Activated naive CD4-positive, alpha-beta T cell treated with anti-CD3 and anti-CD28 coated beads for 36 hours (primary cell): ENCODE measurements around the gene TMA7B. TPM values are rescaled to one million over a fixed set of nuclear protein-coding genes. Genes with fewer than 3 reads are reported as not detected.
A peak's percentile ranks its signal among the peaks of the same experiment; 100 is the strongest.

ENCODE experiments used
- CTCF ChIA-PET: fragments of 350-600 bp; sonication (Branson Sonifier 250); formaldehyde crosslinking; loops from one replicate; lab custom pipeline; 2021; ENCODE audit warnings: antibody characterized with exemption; lab: Charles Lee
- DNase-seq: peaks from one replicate; pipeline ENCODE4 v3.0.0-alpha.2; 2020
- H3K27ac Mint-ChIP-seq: one replicate; pipeline ENCODE4 v1.8.0; 2021; ENCODE audit warnings: mild to moderate bottlenecking, mixed read lengths
- H3K27me3 Mint-ChIP-seq: one replicate; pipeline ENCODE4 v1.8.0; 2021; ENCODE audit warnings: low read depth, mixed read lengths
- H3K36me3 Mint-ChIP-seq: one replicate; pipeline ENCODE4 v1.8.0; 2021; ENCODE audit warnings: low read depth, mixed read lengths
- H3K4me1 Mint-ChIP-seq: one replicate; pipeline ENCODE4 v1.8.0; 2021; ENCODE audit warnings: low read depth, mixed read lengths
- H3K4me3 Mint-ChIP-seq: one replicate; pipeline ENCODE4 v1.8.0; 2021; ENCODE audit warnings: mild to moderate bottlenecking, moderate library complexity, mixed read lengths
- H3K9me3 Mint-ChIP-seq: one replicate; pipeline ENCODE4 v1.8.0; 2021; ENCODE audit warnings: mixed read lengths
- intact Hi-C: fragments of 100-400 bp; cut with micrococcal nuclease; formaldehyde crosslinking; loops from one replicate; pipeline ENCODE4 v1.15.1; 2023
- total RNA-seq, 2 experiments: library from RNA; stranded (reverse); gene quantifications; one replicate each; pipeline ENCODE4 v1.2.3, GENCODE V29; 2021

TMA7B gene
- total RNA-seq, 2 experiments from 2014 or later = 1.1 to 1.5 TPM

GRCh38 chr22:39923696-39924095 lies 36.5 kb upstream of the TMA7B start:
- no peaks in the 10 kb centered on the region for H3K27me3 Mint-ChIP-seq
- H3K36me3 Mint-ChIP-seq = peaks cover 2% of the 10 kb centered on the region
- CTCF ChIA-PET = interaction anchor here (0.7 to 2.2 kb wide), 6 partner anchors 9 to 101 kb away, joined by 3 to 9 read pairs (median 4); no protein-coding TSS in a partner anchor
- H3K9me3 Mint-ChIP-seq = no peaks in the 10 kb centered on the region
- no peak overlapping the region for H3K4me3 Mint-ChIP-seq
- intact Hi-C loops = no loop called here
- peaks cover 64% of the 10 kb centered on the region for H3K4me1 Mint-ChIP-seq
- H3K27ac Mint-ChIP-seq = no peak overlapping the region
- peak; percentile 6 for DNase-seq

GRCh38 chr22:39924286-39924685 lies 35.9 kb upstream of the TMA7B start:
- DNase-seq = peak; percentile 4
- no peak overlapping the region for H3K27ac Mint-ChIP-seq
- H3K4me3 Mint-ChIP-seq = no peak overlapping the region
- CTCF ChIA-PET = interaction anchor here (0.8 to 3.2 kb wide), 4 partner anchors 9 to 101 kb away, joined by 3 to 17 read pairs (median 8); no protein-coding TSS in a partner anchor
- no peaks in the 10 kb centered on the region for H3K27me3 Mint-ChIP-seq
- intact Hi-C loops = no loop called here
- H3K9me3 Mint-ChIP-seq = no peaks in the 10 kb centered on the region
- peaks cover 2% of the 10 kb centered on the region for H3K36me3 Mint-ChIP-seq
- peaks cover 62% of the 10 kb centered on the region for H3K4me1 Mint-ChIP-seq

- Mint-ChIP-seq H3K27ac (no peak overlapping the region), H3K27me3 (no peaks in the 10 kb centered on the region), H3K4me1 (peaks cover 52% of the 10 kb centered on the region), H3K4me3 (no peak overlapping the region), H3K9me3 (no peaks in the 10 kb centered on the region), H3K36me3 (peaks cover 2% of the 10 kb centered on the region)
- CTCF ChIA-PET = interaction anchor here (0.6 to 4.4 kb wide), 14 partner anchors 8 to 391 kb away, joined by 3 to 35 read pairs (median 4); no protein-coding TSS in a partner anchor
- DNase-seq = peak; percentile 43
- intact Hi-C loops = loop anchor here (5.0 kb wide), 1 partner anchor 422 kb away; the partner anchor contains the start of gene ADSL
Measured at GRCh38 chr22:39925273-39925672, 34.9 kb upstream of the TMA7B start.

GRCh38 chr22:39925909-39926679 lies 34.1 kb upstream of the TMA7B start:
- H3K27me3 Mint-ChIP-seq = no peaks in the 10 kb centered on the region
- intact Hi-C loops = loop anchor here (2.0 to 5.0 kb wide), 2 partner anchors 15 to 421 kb away; partner anchors contain the start of gene ADSL
- H3K4me3 Mint-ChIP-seq = no peak overlapping the region
- no peaks in the 10 kb centered on the region for H3K9me3 Mint-ChIP-seq
- peaks cover 2% of the 10 kb centered on the region for H3K36me3 Mint-ChIP-seq
- no peak overlapping the region for H3K27ac Mint-ChIP-seq
- DNase-seq = peak; percentile 40
- CTCF ChIA-PET = interaction anchor here (0.6 to 4.4 kb wide), 13 partner anchors 7 to 392 kb away, joined by 3 to 35 read pairs (median 6); no protein-coding TSS in a partner anchor
- peaks cover 45% of the 10 kb centered on the region for H3K4me1 Mint-ChIP-seq

GRCh38 chr22:39926753-39927152 lies 33.4 kb upstream of the TMA7B start:
- DNase-seq = peak; percentile 41
- peaks cover 2% of the 10 kb centered on the region for H3K36me3 Mint-ChIP-seq
- H3K4me1 Mint-ChIP-seq = peaks cover 41% of the 10 kb centered on the region
- H3K27ac Mint-ChIP-seq = no peak overlapping the region
- intact Hi-C loops = loop anchor here (1.0 to 5.0 kb wide), 4 partner anchors 9 to 421 kb away; partner anchors contain the start of gene ADSL
- H3K4me3 Mint-ChIP-seq = no peak overlapping the region
- H3K27me3 Mint-ChIP-seq = no peaks in the 10 kb centered on the region
- CTCF ChIA-PET = interaction anchor here (0.6 to 4.4 kb wide), 7 partner anchors 8 to 283 kb away, joined by 3 to 35 read pairs (median 6); no protein-coding TSS in a partner anchor
- no peaks in the 10 kb centered on the region for H3K9me3 Mint-ChIP-seq

- CTCF ChIA-PET = interaction anchor here (0.6 to 4.4 kb wide), 6 partner anchors 9 to 420 kb away, joined by 3 to 35 read pairs (median 4); no protein-coding TSS in a partner anchor
- H3K4me3 Mint-ChIP-seq = no peak overlapping the region
- H3K27ac Mint-ChIP-seq = no peak overlapping the region
- peak; percentile 69 for DNase-seq
- H3K4me1 Mint-ChIP-seq = peaks cover 33% of the 10 kb centered on the region
- intact Hi-C loops = loop anchor here (1.0 to 5.0 kb wide), 4 partner anchors 8 to 420 kb away; partner anchors contain the start of gene ADSL
- H3K9me3 Mint-ChIP-seq = no peaks in the 10 kb centered on the region
- H3K27me3 Mint-ChIP-seq = no peaks in the 10 kb centered on the region
- peaks cover 2% of the 10 kb centered on the region for H3K36me3 Mint-ChIP-seq
Measured at GRCh38 chr22:39927544-39927943, 32.7 kb upstream of the TMA7B start.

- H3K4me3 Mint-ChIP-seq = no peak overlapping the region
- intact Hi-C loops = loop anchor here (1.0 to 5.0 kb wide), 2 partner anchors 10 to 418 kb away; partner anchors contain the start of gene ADSL
- CTCF ChIA-PET = interaction anchor here (0.7 to 4.4 kb wide), 14 partner anchors 8 to 419 kb away, joined by 3 to 35 read pairs (median 4); no protein-coding TSS in a partner anchor
Measured at GRCh38 chr22:39928536-39929520, 31.4 kb upstream of the TMA7B start.

GRCh38 chr22:39931251-39931650 lies 28.9 kb upstream of the TMA7B start:
- Mint-ChIP-seq H3K9me3 (no peaks in the 10 kb centered on the region), H3K4me1 (peaks cover 30% of the 10 kb centered on the region), H3K36me3 (peaks cover 2% of the 10 kb centered on the region), H3K27me3 (no peaks in the 10 kb centered on the region), H3K4me3 (no peak overlapping the region), H3K27ac (no peak overlapping the region)
- intact Hi-C loops = loop anchor here (1.0 to 5.0 kb wide), 2 partner anchors 9 to 246 kb away; partner anchors contain the start of gene TNRC6B
- CTCF ChIA-PET = interaction anchor here (1.0 to 1.2 kb wide), 2 partner anchors 29 to 93 kb away, joined by 3 to 4 read pairs; partner anchors contain the start of gene TMA7B
- DNase-seq = no peak

More at GRCh38 chr22:39928536-39929520, 31.4 kb upstream of the TMA7B start:
- no peaks in the 10 kb centered on the region for H3K27me3 Mint-ChIP-seq
- no peak overlapping the region for H3K27ac Mint-ChIP-seq
- peaks cover 2% of the 10 kb centered on the region for H3K36me3 Mint-ChIP-seq
- DNase-seq = peak; percentile 46
- H3K9me3 Mint-ChIP-seq = no peaks in the 10 kb centered on the region
- H3K4me1 Mint-ChIP-seq = peaks cover 32% of the 10 kb centered on the region

- Mint-ChIP-seq H3K4me3 (no peak overlapping the region), H3K27ac (no peak overlapping the region), H3K9me3 (no peaks in the 10 kb centered on the region), H3K27me3 (no peaks in the 10 kb centered on the region), H3K36me3 (peaks cover 2% of the 10 kb centered on the region), H3K4me1 (peaks cover 39% of the 10 kb centered on the region)
- intact Hi-C loops = loop anchor here (5.0 kb wide), 1 partner anchor 245 kb away; the partner anchor contains the start of gene TNRC6B
- CTCF ChIA-PET = interaction anchor here (0.7 to 3.5 kb wide), 13 partner anchors 7 to 397 kb away, joined by 3 to 23 read pairs (median 7); no protein-coding TSS in a partner anchor
- no peak for DNase-seq
Measured at GRCh38 chr22:39932166-39932565, 28.0 kb upstream of the TMA7B start.

- DNase-seq = peak; percentile 81
- Mint-ChIP-seq H3K4me3 (peak overlapping the region; percentile 78), H3K27ac (no peak overlapping the region), H3K9me3 (no peaks in the 10 kb centered on the region), H3K36me3 (no peaks in the 10 kb centered on the region), H3K4me1 (peaks cover 48% of the 10 kb centered on the region), H3K27me3 (no peaks in the 10 kb centered on the region)
- CTCF ChIA-PET = interaction anchor here (0.5 to 3.5 kb wide), 18 partner anchors 8 to 398 kb away, joined by 3 to 23 read pairs (median 4); no protein-coding TSS in a partner anchor
- intact Hi-C loops = loop anchor here (5.0 kb wide), 1 partner anchor 244 kb away; the partner anchor contains the start of gene TNRC6B
Measured at GRCh38 chr22:39932918-39933649, 27.1 kb upstream of the TMA7B start.
